Hepatocyte (in vitro differentiated cells): ENCODE measurements around the gene FGB. TPM values are rescaled to one million over a fixed set of nuclear protein-coding genes. Genes with fewer than 3 reads are reported as not detected.

Experiments used
- DNase-seq: peaks from one replicate; pipeline ENCODE4 v3.0.0-alpha.2; 2016; ENCODE audit warnings: low spot score
- H2AFZ ChIP-seq: fragments of 200-600 bp; sonication (generic); 2 replicates; pipeline ENCODE4 v1.6.0; 2016; ENCODE audit warnings: antibody characterized with exemption, mild to moderate bottlenecking
- H3K27ac ChIP-seq: fragments of 200-600 bp; sonication (generic); 2 replicates; pipeline ENCODE4 v1.5.1; 2016; ENCODE audit warnings: mild to moderate bottlenecking
- H3K27me3 ChIP-seq: fragments of 200-600 bp; sonication (generic); 2 replicates; pipeline ENCODE4 v1.6.1; 2016
- H3K36me3 ChIP-seq: fragments of 200-600 bp; sonication (generic); replicated peaks from 2 replicates; pipeline ENCODE4 v1.5.1; 2016; ENCODE audit warnings: low read depth; ENCODE audit not compliant: insufficient read depth
- H3K4me1 ChIP-seq: fragments of 200-600 bp; sonication (generic); 2 replicates; pipeline ENCODE4 v1.5.1; 2016; ENCODE audit warnings: mild to moderate bottlenecking, moderate library complexity; ENCODE audit not compliant: insufficient read depth
- H3K4me2 ChIP-seq: fragments of 200-600 bp; sonication (generic); 2 replicates; pipeline ENCODE4 v1.6.0; 2016
- H3K4me3 ChIP-seq: fragments of 200-600 bp; sonication (generic); 2 replicates; pipeline ENCODE4 v1.5.1; 2016; ENCODE audit warnings: mild to moderate bottlenecking
- H3K79me2 ChIP-seq: fragments of 200-600 bp; sonication (generic); 2 replicates; pipeline ENCODE4 v1.6.0; 2017; ENCODE audit warnings: mild to moderate bottlenecking
- H3K9me2 ChIP-seq: fragments of 200-600 bp; sonication (generic); replicated peaks from 2 replicates; pipeline ENCODE4 v1.6.0; 2017; ENCODE audit warnings: mild to moderate bottlenecking; ENCODE audit not compliant: insufficient read depth
- H3K9me3 ChIP-seq: fragments of 200-600 bp; sonication (generic); 2 replicates; pipeline ENCODE4 v1.5.1; 2016; ENCODE audit warnings: low read depth, mild to moderate bottlenecking
- H4K20me1 ChIP-seq: fragments of 200-600 bp; sonication (generic); 2 replicates; pipeline ENCODE4 v1.6.0; 2016; ENCODE audit warnings: mild to moderate bottlenecking; ENCODE audit not compliant: insufficient read depth, poor library complexity, severe bottlenecking
- EZH2 ChIP-seq: fragments of 200-600 bp; sonication (generic); IDR thresholded peaks from 2 replicates; pipeline ENCODE4 v1.6.1; 2016; ENCODE audit warnings: antibody characterized with exemption, mild to moderate bottlenecking, borderline replicate concordance
- EZH2phosphoT487 ChIP-seq: fragments of 200-600 bp; sonication (generic); IDR thresholded peaks from one replicate; pipeline ENCODE4 v1.6.1; 2018; ENCODE audit warnings: antibody characterized with exemption, mild to moderate bottlenecking, low read depth, moderate library complexity; ENCODE audit not compliant: unreplicated experiment, severe bottlenecking
- WGBS: methylation state at CpG from one replicate; pipeline ENCODE4 v1.1.6; 2016; ENCODE audit warnings: low lambda C conversion rate; ENCODE audit errors: missing lambda C conversion rate; 5-methylcytosine and 5-hydroxymethylcytosine counted together
- polyA plus RNA-seq: library from polyadenylated mRNA; unstranded; fragments of >200 nt; fragmentation: Nextera tagmentation; extraction: Ambion mirVana; gene quantifications from 2 replicates; pipeline ENCODE4 v1.2.1, GENCODE V29; 2016
- total RNA-seq: library from RNA; depleted of rRNA; stranded (reverse); fragments of >200 nt; gene quantifications from 2 replicates; pipeline ENCODE4 v1.2.3, GENCODE V29; 2014
- TF ChIP-seq, protein P1 (sequence below): fragments of 200-600 bp; sonication (generic); IDR thresholded peaks from 2 replicates; pipeline ENCODE4 v1.5.1; 2016; ENCODE audit warnings: antibody characterized with exemption, mild to moderate bottlenecking; ENCODE audit not compliant: poor library complexity

The FGB gene
- total and polyA plus RNA-seq, 2 experiments from 2014 or later: 1,901 to 2,096 TPM

DNA sequence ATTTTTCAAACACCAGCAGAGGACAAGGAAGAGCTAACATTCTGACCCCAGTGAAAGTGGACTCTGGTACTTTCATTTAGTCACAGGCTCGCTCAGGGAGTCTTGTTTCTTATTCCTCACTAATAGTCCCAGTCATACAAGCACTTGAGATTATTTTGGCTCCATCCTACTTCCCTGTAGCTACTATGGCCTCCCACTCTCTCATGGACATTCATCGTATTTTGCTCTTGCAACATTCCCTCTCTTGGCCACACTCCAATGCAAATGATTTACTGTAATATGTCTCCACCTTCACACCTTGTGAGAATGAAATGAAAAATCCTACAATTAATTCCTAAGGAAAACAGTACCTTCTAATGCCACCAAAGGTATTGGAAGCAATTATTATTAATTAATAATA lies 33.9 kb upstream of the FGB start:
- no peak for DNase-seq

DNA sequence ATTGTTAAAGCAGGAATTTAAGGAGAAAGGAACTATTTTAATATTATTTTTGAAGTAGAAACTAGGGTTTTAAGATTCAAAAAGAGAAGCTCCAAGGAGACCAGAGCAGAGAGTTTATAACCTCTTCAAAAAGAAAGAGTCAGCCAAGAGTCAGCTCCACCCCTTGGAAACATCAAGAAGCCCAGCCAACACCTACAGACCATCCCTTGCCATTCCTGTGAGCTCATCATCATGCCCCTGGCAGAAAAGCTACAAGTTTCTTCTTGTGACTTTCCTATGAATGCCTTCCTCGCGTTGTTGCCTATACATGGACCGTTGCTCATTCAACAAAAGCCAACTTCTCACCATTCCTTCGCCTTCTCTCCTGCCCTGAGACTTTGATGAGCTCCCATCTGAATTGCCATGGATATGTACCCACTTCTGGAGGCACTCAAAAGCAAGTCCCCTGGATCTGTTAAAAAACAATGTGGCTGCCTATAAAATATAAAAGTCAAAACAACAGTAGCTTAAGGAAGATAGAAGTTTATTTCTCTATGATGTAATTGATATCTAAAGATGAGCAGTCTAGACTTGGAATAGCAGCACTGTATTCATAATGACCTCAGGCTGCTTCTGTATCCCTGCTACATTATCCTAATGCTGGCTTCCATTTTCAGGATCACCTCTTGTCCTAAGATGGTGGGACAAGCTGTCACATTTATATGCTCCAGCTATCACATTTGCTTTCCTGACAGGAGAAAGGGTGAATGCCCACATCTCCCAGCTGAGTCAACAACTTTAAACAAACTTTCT lies 32.9 kb upstream of the FGB start:
- no peaks in the 10 kb centered on the region for H3K4me1 ChIP-seq
- H3K27ac ChIP-seq: no peak overlapping the region
- H3K4me2 ChIP-seq: no peak overlapping the region
- H3K36me3 ChIP-seq: no peaks in the 10 kb centered on the region
- no peak overlapping the region for H2AFZ ChIP-seq
- peaks cover 16% of the 10 kb centered on the region for H3K27me3 ChIP-seq
- H3K79me2 ChIP-seq: no peaks in the 10 kb centered on the region
- 95% methylated on average over 4 of the region's 4 CpGs for WGBS
- DNase-seq: no peak
- TF ChIP-seq EZH2phosphoT487 (no peak), EZH2 (no peak)
- TF ChIP-seq, protein P1, sequence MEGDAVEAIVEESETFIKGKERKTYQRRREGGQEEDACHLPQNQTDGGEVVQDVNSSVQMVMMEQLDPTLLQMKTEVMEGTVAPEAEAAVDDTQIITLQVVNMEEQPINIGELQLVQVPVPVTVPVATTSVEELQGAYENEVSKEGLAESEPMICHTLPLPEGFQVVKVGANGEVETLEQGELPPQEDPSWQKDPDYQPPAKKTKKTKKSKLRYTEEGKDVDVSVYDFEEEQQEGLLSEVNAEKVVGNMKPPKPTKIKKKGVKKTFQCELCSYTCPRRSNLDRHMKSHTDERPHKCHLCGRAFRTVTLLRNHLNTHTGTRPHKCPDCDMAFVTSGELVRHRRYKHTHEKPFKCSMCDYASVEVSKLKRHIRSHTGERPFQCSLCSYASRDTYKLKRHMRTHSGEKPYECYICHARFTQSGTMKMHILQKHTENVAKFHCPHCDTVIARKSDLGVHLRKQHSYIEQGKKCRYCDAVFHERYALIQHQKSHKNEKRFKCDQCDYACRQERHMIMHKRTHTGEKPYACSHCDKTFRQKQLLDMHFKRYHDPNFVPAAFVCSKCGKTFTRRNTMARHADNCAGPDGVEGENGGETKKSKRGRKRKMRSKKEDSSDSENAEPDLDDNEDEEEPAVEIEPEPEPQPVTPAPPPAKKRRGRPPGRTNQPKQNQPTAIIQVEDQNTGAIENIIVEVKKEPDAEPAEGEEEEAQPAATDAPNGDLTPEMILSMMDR: no peak
- no peaks in the 10 kb centered on the region for H3K9me3 ChIP-seq
- no peaks in the 10 kb centered on the region for H4K20me1 ChIP-seq
- no peak overlapping the region for H3K4me3 ChIP-seq
- no peaks in the 10 kb centered on the region for H3K9me2 ChIP-seq

More for the DNA sequence above, 33.9 kb upstream of the FGB start:
- Histone ChIP-seq H3K27me3 (peaks cover 16% of the 10 kb centered on the region), H3K9me3 (no peaks in the 10 kb centered on the region), H4K20me1 (no peaks in the 10 kb centered on the region), H3K36me3 (no peaks in the 10 kb centered on the region), H3K79me2 (no peaks in the 10 kb centered on the region), H3K9me2 (no peaks in the 10 kb centered on the region), H3K4me1 (no peaks in the 10 kb centered on the region), H3K27ac (no peak overlapping the region), H2AFZ (no peak overlapping the region), H3K4me3 (no peak overlapping the region), H3K4me2 (no peak overlapping the region)
- TF ChIP-seq, protein P1: no peak
- no peak for TF ChIP-seq EZH2
- TF ChIP-seq EZH2phosphoT487: no peak
- WGBS: 79% methylated on average over 2 of the region's 2 CpGs

- H4K20me1 ChIP-seq: peaks cover 3% of the 10 kb centered on the region
- H3K4me1 ChIP-seq: no peaks in the 10 kb centered on the region
- no peak overlapping the region for H2AFZ ChIP-seq
- no peak overlapping the region for H3K27ac ChIP-seq
- no peak overlapping the region for H3K4me3 ChIP-seq
- no peaks in the 10 kb centered on the region for H3K9me2 ChIP-seq
- DNase-seq: no peak
- H3K4me2 ChIP-seq: no peak overlapping the region
- 91% methylated on average over 1 of the region's 1 CpG for WGBS
- no peaks in the 10 kb centered on the region for H3K9me3 ChIP-seq
- H3K79me2 ChIP-seq: no peaks in the 10 kb centered on the region
- no peaks in the 10 kb centered on the region for H3K36me3 ChIP-seq
- TF ChIP-seq, protein P1: no peak
- TF ChIP-seq EZH2 (no peak), EZH2phosphoT487 (no peak)
- no peaks in the 10 kb centered on the region for H3K27me3 ChIP-seq
Observed at GRCh38 chr4:154534296-154534695, 28.5 kb upstream of the FGB start.
